ENCODE data around the gene NAA10. TPM values are rescaled to one million over a fixed set of nuclear protein-coding genes. Genes with fewer than 3 reads are reported as not detected.

NAA10 gene
- total and polyA plus RNA-seq, 2 of the 13 experiments (the other 11 are each of a cell fraction or from before 2014, with no cell fraction given), result 49.2 to 51.7 TPM

- TF ChIP-seq GABPB1 (CRISPR knock-in tag; IDR thresholded peaks at IDR 0.05) (peak; percentile 72), HNRNPL (IDR thresholded peaks at IDR 0.05; ENCODE audit: low read depth, low read length) (no peak), ZNF878 (CRISPR knock-in tag; IDR thresholded peaks at IDR 0.05) (no peak), ZNF513 (CRISPR knock-in tag; conservative IDR thresholded peaks at IDR 0.05) (no peak), ETS1 (CRISPR knock-in tag; IDR thresholded peaks at IDR 0.05) (no peak), AKNA (CRISPR knock-in tag; IDR thresholded peaks at IDR 0.05; ENCODE audit: borderline replicate concordance) (no peak), ZBTB2 (CRISPR knock-in tag; IDR thresholded peaks at IDR 0.05; ENCODE audit: low read depth) (0 out of 2 replicates have a peak, but pooled peaks have one; percentile 26), ZNF577 (CRISPR knock-in tag; IDR thresholded peaks at IDR 0.05; ENCODE audit: borderline replicate concordance, low read depth) (no peak), ZNF562 (CRISPR knock-in tag; IDR thresholded peaks at IDR 0.05; ENCODE audit: borderline replicate concordance) (no peak), KDM2A (CRISPR knock-in tag; IDR thresholded peaks at IDR 0.05; ENCODE audit: borderline replicate concordance, low read depth) (no peak), PHF8 (CRISPR knock-in tag; IDR thresholded peaks at IDR 0.05) (peak; percentile 44), RBFOX2 (IDR thresholded peaks at IDR 0.05; ENCODE audit: low read depth, low read length) (peak; percentile 69), ZNF790 (CRISPR knock-in tag; IDR thresholded peaks at IDR 0.05; ENCODE audit: borderline replicate concordance) (no peak), SKI (IDR thresholded peaks at IDR 0.05; ENCODE audit: partially characterized antibody) (no peak), ZBTB33 (CRISPR knock-in tag; IDR thresholded peaks at IDR 0.05) (no peak), PHB2 (IDR thresholded peaks at IDR 0.05; ENCODE audit: partially characterized antibody) (no peak), POLR2AphosphoS5 (IDR thresholded peaks at IDR 0.05; ENCODE audit: low read depth, low read length) (no peak), ZFX (CRISPR knock-in tag; IDR thresholded peaks at IDR 0.05; ENCODE audit: low read depth) (peak; percentile 30; the same call in 1 of the 2 replicates)
Measured at GRCh38 chrX:153934762-153935325, at the start of gene NAA10 (continued).
